GM23248 (cell line): ENCODE results near the gene ATRN. TPM values are rescaled to one million over a fixed set of nuclear protein-coding genes. Genes with fewer than 3 reads are reported as not detected.
A peak's percentile ranks its signal among the peaks of the same experiment; 100 is the strongest.

Source experiments
- DNase-seq: peaks from one replicate; pipeline ENCODE4 v3.0.0-alpha.2; 2015
- H2AFZ ChIP-seq: fragments of 200-600 bp; sonication (generic); 2 replicates; pipeline ENCODE4 v1.6.1; 2016; ENCODE audit warnings: antibody characterized with exemption
- H3F3A ChIP-seq: fragments of 200-600 bp; sonication (generic); 2 replicates; pipeline ENCODE4 v1.6.1; 2016; ENCODE audit warnings: mild to moderate bottlenecking, antibody characterized with exemption, mixed run types; ENCODE audit not compliant: insufficient read depth
- H3K27ac ChIP-seq: fragments of 200-600 bp; sonication (generic); 2 replicates; pipeline ENCODE4 v1.5.1; 2016; ENCODE audit warnings: mild to moderate bottlenecking
- H3K27me3 ChIP-seq: fragments of 200-600 bp; sonication (generic); replicated peaks from 2 replicates; pipeline ENCODE4 v1.6.1; 2016; ENCODE audit warnings: mild to moderate bottlenecking; ENCODE audit not compliant: insufficient read depth
- H3K36me3 ChIP-seq: fragments of 200-600 bp; sonication (generic); 2 replicates; pipeline ENCODE4 v1.6.1; 2016; ENCODE audit warnings: low read depth, mild to moderate bottlenecking
- H3K4me1 ChIP-seq: fragments of 200-600 bp; sonication (generic); 2 replicates; pipeline ENCODE4 v1.6.1; 2016; ENCODE audit warnings: mild to moderate bottlenecking; ENCODE audit not compliant: insufficient read depth
- H3K4me2 ChIP-seq: fragments of 200-600 bp; sonication (generic); one replicate; pipeline ENCODE4 v1.6.1; 2016; ENCODE audit warnings: mild to moderate bottlenecking; ENCODE audit not compliant: unreplicated experiment
- H3K4me3 ChIP-seq: fragments of 200-600 bp; sonication (generic); 2 replicates; pipeline ENCODE4 v1.5.1; 2016; ENCODE audit warnings: mild to moderate bottlenecking
- H3K79me2 ChIP-seq: fragments of 200-600 bp; sonication (generic); 2 replicates; pipeline ENCODE4 v1.6.1; 2016; ENCODE audit warnings: mild to moderate bottlenecking; ENCODE audit not compliant: insufficient read depth
- H3K9ac ChIP-seq: fragments of 200-600 bp; sonication (generic); 2 replicates; pipeline ENCODE4 v1.6.1; 2016; ENCODE audit warnings: mild to moderate bottlenecking
- H3K9me2 ChIP-seq: fragments of 200-600 bp; sonication (generic); 2 replicates; pipeline ENCODE4 v1.6.1; 2016; ENCODE audit warnings: mixed run types, mild to moderate bottlenecking, moderate library complexity; ENCODE audit not compliant: insufficient read depth
- H3K9me3 ChIP-seq: fragments of 200-600 bp; sonication (generic); one replicate; pipeline ENCODE4 v1.6.1; 2017; ENCODE audit warnings: low read depth
- H4K20me1 ChIP-seq: fragments of 200-600 bp; sonication (generic); 2 replicates; pipeline ENCODE4 v1.6.0; 2016; ENCODE audit not compliant: insufficient read depth
- EZH2 ChIP-seq: fragments of 200-600 bp; sonication (generic); IDR thresholded peaks from 2 replicates; pipeline ENCODE4 v1.6.1; 2018; ENCODE audit warnings: antibody characterized with exemption, mild to moderate bottlenecking; ENCODE audit not compliant: insufficient read depth, poor library complexity, severe bottlenecking
- EZH2phosphoT487 ChIP-seq: fragments of 200-600 bp; sonication (generic); IDR thresholded peaks from 2 replicates; pipeline ENCODE4 v1.6.1; 2018; ENCODE audit warnings: antibody characterized with exemption, moderate library complexity, mild to moderate bottlenecking, low read depth; ENCODE audit not compliant: insufficient read depth
- WGBS, 2 experiments: methylation state at CpG; one replicate each; pipeline ENCODE4 v1.1.6; 2015 to 2017; ENCODE audit warnings: low lambda C conversion rate in 2 of 2, low coverage in 1 of 2; ENCODE audit errors: missing lambda C conversion rate in 2 of 2; 5-methylcytosine and 5-hydroxymethylcytosine counted together
- in situ Hi-C: fragments of 300-500 bp; cut with MboI; formaldehyde crosslinking; loops from 2 replicates; pipeline ENCODE4 v1.15.0; 2020
- polyA plus RNA-seq: library from polyadenylated mRNA; unstranded; fragments of >200 nt; fragmentation: Nextera tagmentation; extraction: Ambion mirVana; gene quantifications from 2 replicates; pipeline ENCODE4 v1.2.1, GENCODE V29; 2016
- total RNA-seq: library from RNA; depleted of rRNA; stranded (reverse); fragments of >200 nt; shearing (Covaris generic); gene quantifications from 2 replicates; pipeline ENCODE4 v1.2.3, GENCODE V29; 2014

ATRN gene
- total and polyA plus RNA-seq, 2 experiments from 2014 or later = 9.9 to 38.7 TPM

GRCh38 chr20:3660262-3661059, 189.6 kb downstream of the ATRN start:
- Histone ChIP-seq H3K4me3 (peak overlapping the region; percentile 21; the same call in 1 of the 2 replicates), H4K20me1 (no peaks in the 10 kb centered on the region), H3K27ac (no peak overlapping the region), H3K4me2 (no peak overlapping the region), H3K9me2 (no peaks in the 10 kb centered on the region), H2AFZ (no peak overlapping the region), H3F3A (0 out of 2 replicates have a peak, but pooled peaks cover 4% of the 10 kb centered on the region), H3K36me3 (no peaks in the 10 kb centered on the region), H3K4me1 (no peaks in the 10 kb centered on the region), H3K9me3 (no peaks in the 10 kb centered on the region), H3K27me3 (peaks cover 31% of the 10 kb centered on the region), H3K79me2 (no peaks in the 10 kb centered on the region), H3K9ac (no peak overlapping the region)
- peak; percentile 20 for DNase-seq
- 5 to 6% methylated on average over 34 to 46 of the region's 75 CpGs for WGBS, 2 experiments
- in situ Hi-C loops = no loop called here
- TF ChIP-seq EZH2 (peak; percentile 54), EZH2phosphoT487 (no peak)

GRCh38 chr20:3661060-3661813, 190.4 kb downstream of the ATRN start:
- Histone ChIP-seq H2AFZ (no peak overlapping the region), H3F3A (0 out of 2 replicates have a peak, but pooled peaks cover 4% of the 10 kb centered on the region), H3K4me2 (no peak overlapping the region), H3K79me2 (no peaks in the 10 kb centered on the region), H3K36me3 (no peaks in the 10 kb centered on the region), H3K4me3 (peak overlapping the region; percentile 21; the same call in 1 of the 2 replicates), H3K27me3 (peaks cover 31% of the 10 kb centered on the region), H3K9me2 (no peaks in the 10 kb centered on the region), H3K4me1 (no peaks in the 10 kb centered on the region), H4K20me1 (no peaks in the 10 kb centered on the region), H3K9me3 (no peaks in the 10 kb centered on the region), H3K27ac (no peak overlapping the region), H3K9ac (no peak overlapping the region)
- peak; percentile 14 for DNase-seq
- TF ChIP-seq EZH2 = no peak
- no peak for TF ChIP-seq EZH2phosphoT487
- in situ Hi-C loops = no loop called here
- WGBS, 2 experiments = 13 to 14% methylated on average over 38 to 50 of the region's 60 CpGs

DNA sequence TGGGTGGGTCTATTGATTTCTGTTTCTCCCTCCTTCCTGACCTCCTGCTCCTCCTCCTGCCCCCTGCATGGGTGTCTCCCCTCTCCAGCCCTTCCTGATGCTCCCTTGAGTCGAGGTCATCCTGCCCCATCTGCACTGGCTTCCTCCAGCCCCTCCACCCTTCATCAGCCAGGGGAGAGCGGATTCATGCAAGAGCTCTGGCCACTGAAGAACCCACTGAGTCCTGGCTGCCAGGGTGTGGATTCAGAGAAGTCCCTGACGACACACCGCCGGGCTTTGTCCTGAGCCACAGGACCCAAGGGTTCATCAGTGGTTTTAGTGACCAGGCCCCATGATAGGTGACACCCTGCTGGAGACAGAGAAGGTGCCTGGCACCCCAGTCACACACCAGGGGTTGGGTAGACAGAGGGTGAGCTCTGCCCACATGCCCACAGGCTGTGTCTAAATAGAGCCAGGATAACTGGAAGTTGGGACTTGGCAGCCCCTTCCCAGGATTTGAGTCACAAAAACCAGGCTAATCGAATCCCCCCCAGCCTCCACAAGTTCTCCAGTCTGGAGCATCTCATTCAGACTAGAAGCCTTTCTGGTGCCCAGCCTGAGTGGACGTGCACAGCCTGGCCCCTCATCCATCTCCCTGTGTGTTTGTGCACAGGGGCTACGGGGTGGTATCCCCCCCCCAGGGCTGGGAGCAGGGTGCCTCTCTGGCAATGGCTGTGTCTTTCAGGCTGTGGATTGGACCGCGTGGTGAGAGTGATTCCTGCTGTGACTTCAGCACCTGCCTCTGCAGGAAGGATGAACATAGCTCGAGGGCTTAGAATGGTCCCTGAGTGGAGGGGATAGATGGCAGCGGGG, 191.2 kb downstream of the ATRN start:
- in situ Hi-C loops = no loop called here
- H3K4me3 ChIP-seq = no peak overlapping the region
- TF ChIP-seq EZH2 (no peak), EZH2phosphoT487 (no peak)
- no peaks in the 10 kb centered on the region for H3K79me2 ChIP-seq
- no peaks in the 10 kb centered on the region for H3K4me1 ChIP-seq
- H3K27me3 ChIP-seq = peaks cover 31% of the 10 kb centered on the region
- no peak overlapping the region for H2AFZ ChIP-seq
- H3K9me2 ChIP-seq = no peaks in the 10 kb centered on the region
- 68 to 70% methylated on average over 12 of the region's 12 CpGs for WGBS, 2 experiments
- H3F3A ChIP-seq = 0 out of 2 replicates have a peak, but pooled peaks cover 4% of the 10 kb centered on the region
- H3K27ac ChIP-seq = no peak overlapping the region
- no peaks in the 10 kb centered on the region for H3K9me3 ChIP-seq
- DNase-seq = no peak
- H3K9ac ChIP-seq = no peak overlapping the region
- H3K4me2 ChIP-seq = no peak overlapping the region
- no peaks in the 10 kb centered on the region for H4K20me1 ChIP-seq
- H3K36me3 ChIP-seq = no peaks in the 10 kb centered on the region

DNA sequence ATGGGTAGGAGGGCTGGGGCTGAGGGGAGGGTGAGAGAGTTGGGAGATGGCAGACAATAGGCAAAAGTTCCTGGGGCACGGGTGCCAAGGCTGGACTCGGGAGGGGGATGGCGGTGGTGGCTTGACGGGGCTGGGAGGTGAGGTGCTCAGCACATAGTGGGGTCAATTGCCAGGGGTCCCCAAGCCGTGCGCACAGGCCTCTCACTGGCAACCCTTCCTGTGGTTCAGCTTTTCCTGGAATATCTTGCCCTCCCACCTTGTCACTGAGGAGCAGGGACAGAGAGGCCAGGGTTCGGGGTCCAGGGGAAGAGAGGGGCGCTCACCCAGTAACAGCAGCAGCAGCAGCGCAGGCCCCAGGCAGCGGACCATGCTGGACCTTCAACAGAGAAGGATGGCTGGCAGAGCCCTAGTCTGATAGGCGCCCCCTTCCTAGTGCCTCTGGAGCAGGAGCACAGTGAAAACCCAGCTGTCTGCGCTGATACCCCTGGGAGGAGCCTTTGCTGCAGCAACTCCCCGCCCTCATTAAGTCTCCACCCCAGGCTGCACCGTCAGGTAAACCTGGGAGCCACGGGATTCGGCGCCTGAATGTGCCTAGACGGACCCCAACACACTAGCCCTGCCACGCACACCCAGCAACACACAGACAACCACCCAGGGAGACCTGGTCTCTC, 192.3 kb downstream of the ATRN start, which contains the start of gene GFRA4:
TSS of gene GFRA4 (minus strand) at position 369 of the 671 bp plus-strand sequence. CDS start at position 369, 0 bp downstream.
- Histone ChIP-seq H3K9me3 (no peaks in the 10 kb centered on the region), H2AFZ (no peak within 1 kb of the TSS), H3F3A (0 out of 2 replicates have a peak, but pooled peaks cover 4% of the 10 kb centered on the region), H3K4me2 (no peak within 1 kb of the TSS), H3K36me3 (no peaks in the 10 kb centered on the region), H3K9ac (no peak within 1 kb of the TSS), H3K27ac (no peak within 1 kb of the TSS), H3K27me3 (peaks cover 31% of the 10 kb centered on the region), H3K9me2 (no peaks in the 10 kb centered on the region), H4K20me1 (no peaks in the 10 kb centered on the region), H3K4me3 (no peak within 1 kb of the TSS), H3K79me2 (no peaks in the 10 kb centered on the region), H3K4me1 (no peaks in the 10 kb centered on the region)
- WGBS, 2 experiments = 66 to 69% methylated on average over 15 to 19 of the region's 19 CpGs
- TF ChIP-seq EZH2 = no peak
- no peak for TF ChIP-seq EZH2phosphoT487
- in situ Hi-C loops = no loop called here
- DNase-seq = no peak
